ENCODE measurements around the gene CRABP1.

CRABP1 gene

DNA sequence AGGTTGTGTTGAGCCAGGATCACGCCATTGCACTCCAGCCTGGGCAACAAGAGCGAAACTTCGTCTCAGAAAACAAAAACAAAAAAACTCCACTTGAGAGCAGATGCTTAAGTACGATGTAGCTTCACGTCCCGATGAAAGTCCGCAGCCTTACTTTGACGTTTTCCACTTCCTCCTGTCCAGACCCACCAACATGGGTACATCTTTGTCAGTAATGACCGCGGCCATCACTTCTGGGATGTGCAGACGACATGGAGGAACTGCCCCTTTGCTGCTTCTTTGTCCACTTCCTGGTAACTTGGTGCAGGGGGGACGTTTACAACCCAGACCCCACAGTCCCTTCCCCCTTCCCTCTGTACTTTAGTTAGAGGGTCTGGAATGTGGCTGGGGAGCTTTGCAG, 48.7 kb downstream of the CRABP1 start:
- TF ChIP-seq, protein P1, sequence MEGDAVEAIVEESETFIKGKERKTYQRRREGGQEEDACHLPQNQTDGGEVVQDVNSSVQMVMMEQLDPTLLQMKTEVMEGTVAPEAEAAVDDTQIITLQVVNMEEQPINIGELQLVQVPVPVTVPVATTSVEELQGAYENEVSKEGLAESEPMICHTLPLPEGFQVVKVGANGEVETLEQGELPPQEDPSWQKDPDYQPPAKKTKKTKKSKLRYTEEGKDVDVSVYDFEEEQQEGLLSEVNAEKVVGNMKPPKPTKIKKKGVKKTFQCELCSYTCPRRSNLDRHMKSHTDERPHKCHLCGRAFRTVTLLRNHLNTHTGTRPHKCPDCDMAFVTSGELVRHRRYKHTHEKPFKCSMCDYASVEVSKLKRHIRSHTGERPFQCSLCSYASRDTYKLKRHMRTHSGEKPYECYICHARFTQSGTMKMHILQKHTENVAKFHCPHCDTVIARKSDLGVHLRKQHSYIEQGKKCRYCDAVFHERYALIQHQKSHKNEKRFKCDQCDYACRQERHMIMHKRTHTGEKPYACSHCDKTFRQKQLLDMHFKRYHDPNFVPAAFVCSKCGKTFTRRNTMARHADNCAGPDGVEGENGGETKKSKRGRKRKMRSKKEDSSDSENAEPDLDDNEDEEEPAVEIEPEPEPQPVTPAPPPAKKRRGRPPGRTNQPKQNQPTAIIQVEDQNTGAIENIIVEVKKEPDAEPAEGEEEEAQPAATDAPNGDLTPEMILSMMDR (IDR thresholded peaks at IDR 0.05) = no peak

DNA sequence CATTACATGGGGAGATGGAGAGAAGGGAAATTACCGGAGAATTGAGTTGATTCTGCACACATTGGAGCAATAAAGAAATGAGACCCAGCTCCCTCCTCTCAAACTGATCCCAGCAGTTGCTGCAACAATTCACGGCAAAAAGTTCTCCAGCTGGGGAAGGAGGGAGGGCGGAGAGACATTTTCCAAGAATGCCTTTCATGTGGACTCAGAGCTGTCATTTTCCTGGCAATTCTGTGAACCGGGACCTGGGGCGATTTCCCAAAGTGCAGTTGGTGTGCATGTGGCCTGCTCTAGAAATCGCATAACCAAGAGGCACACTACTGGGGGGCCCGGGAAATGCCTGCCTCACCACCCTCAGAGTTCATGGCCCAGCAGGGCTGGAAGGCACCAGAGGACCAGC, 49.2 kb downstream of the CRABP1 start:
- TF ChIP-seq, protein P1 (IDR thresholded peaks at IDR 0.05) = no peak

DNA sequence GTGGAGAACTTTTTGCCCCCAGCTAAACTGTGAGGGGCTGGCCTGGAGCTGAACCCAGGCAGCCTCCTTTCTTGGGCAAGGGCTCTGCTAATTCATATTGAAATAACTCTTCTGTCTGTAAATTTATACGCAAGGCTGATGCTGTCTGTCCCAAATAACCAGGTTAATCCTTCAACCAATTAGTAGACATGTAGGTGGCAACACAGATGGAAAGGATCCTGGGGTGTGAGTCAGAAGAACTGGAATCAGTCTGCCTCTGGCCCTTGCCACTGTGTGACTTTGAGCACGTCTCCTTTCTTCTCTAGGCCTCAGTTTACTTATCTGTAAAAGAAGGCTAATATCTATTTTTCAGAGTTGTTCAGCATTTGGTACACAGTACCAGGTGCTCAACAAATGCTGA, 49.6 kb downstream of the CRABP1 start:
- TF ChIP-seq, protein P1 (IDR thresholded peaks at IDR 0.05) = no peak

DNA sequence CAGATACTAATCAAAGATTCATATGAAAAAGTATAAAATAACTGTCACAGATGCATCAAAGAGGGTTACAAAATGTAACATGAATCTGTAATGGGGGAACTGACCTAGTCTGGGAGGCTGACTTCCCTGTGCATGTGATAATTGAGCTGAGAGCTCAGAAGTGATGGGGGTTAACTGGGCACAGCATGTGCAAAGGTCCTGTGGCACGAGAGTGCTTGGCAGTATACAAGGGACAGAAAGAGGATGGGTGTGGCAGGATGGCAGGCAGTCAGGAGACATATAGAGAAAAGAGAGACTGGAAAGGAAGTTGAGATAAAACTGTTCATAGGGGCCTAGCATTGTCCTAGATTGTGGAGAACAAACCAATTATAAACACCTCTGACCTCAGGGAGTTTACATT, 50.1 kb downstream of the CRABP1 start:
- TF ChIP-seq, protein P1 (IDR thresholded peaks at IDR 0.05) = no peak

DNA sequence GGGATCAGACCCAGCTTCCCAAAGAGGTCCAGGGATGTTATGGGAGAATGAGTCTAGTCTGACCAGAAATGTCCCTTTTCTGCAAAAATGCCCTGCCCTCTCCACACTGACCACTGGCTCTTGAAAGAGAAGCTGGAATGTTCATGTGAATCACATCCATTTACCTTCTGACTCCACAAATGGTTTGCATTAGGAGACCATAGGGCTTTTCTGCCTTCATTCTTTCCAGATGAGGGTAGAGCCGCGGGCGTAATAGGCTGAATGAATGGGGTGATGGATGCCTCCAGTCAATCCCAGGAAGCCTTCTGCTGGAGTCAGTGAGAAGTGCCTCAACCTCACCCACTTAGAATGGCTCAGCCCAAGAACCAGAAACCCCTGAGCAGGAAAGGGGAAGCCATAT, 50.7 kb downstream of the CRABP1 start:
- TF ChIP-seq, protein P1 (IDR thresholded peaks at IDR 0.05) = no peak

DNA sequence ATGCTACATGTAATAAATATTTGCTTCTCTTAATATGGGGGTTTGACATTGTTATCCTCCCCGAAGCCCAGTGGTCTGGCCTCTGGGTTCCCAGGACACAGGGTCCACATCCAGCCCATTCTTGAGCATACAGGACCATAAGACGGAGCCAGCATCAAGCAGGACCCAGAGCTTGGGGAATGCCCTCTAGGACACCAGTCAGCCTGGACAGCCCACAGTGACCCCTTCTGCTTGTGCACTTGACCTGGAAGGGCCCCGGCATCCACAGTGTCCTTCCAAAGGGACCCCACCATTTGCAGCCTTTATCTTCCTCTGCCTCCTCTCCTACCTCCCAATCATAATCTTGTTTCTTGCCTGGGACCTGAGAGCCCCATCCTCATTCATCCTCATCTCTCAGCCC, 51.6 kb downstream of the CRABP1 start:
- TF ChIP-seq, protein P1 (IDR thresholded peaks at IDR 0.05) = no peak

DNA sequence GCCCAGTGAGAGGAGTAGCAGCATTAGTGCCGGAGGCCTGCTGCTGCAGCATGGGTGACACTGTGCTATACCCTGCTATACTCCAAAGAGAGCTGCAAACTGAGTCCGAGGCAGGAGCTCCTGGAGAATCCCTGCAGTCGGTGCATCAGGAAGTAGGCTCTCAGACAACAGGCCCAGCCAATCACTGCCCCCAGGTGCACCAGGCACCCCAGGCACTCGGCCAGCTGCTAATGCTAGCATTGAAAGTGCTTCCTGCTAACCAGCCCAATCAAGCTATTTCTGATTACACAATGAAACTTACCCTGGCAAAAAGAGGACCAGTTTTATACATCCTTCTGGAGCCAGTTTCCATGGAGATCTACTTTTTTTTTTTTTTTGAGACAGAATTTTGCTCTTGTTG, 52.3 kb downstream of the CRABP1 start:
- TF ChIP-seq, protein P1 (IDR thresholded peaks at IDR 0.05) = no peak

DNA sequence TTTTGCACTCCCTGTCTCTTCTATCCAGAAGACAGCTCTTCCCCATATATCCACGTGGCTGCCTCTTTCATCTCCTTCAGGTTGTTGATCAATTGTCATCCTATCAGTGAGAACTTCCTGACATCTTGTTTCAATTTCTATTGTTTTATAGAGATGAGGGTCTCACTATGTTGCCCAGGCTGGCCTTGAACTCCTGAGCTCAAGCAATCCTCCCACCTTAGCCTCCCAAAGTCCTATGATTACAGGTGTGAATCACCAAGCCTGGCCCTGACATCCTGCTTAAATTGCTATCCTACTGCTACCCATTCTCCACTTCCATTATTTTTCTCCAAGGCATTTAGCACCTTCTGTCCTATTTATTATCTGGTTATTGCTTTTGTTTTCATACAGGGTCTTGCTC, 53.0 kb downstream of the CRABP1 start:
- TF ChIP-seq, protein P1 (IDR thresholded peaks at IDR 0.05) = no peak
